Fibroblast of upper back skin (primary cell): ENCODE measurements around the gene DNAH9.
A peak's percentile ranks its signal among the peaks of the same experiment; 100 is the strongest.

Experiments used
- DNase-seq: peaks from one replicate; pipeline ENCODE4 v3.0.0-alpha.2; 2013

DNAH9 gene

GRCh38 chr17:11780621-11781020 lies 182.4 kb downstream of the DNAH9 start:
- DNase-seq, result no peak

DNA sequence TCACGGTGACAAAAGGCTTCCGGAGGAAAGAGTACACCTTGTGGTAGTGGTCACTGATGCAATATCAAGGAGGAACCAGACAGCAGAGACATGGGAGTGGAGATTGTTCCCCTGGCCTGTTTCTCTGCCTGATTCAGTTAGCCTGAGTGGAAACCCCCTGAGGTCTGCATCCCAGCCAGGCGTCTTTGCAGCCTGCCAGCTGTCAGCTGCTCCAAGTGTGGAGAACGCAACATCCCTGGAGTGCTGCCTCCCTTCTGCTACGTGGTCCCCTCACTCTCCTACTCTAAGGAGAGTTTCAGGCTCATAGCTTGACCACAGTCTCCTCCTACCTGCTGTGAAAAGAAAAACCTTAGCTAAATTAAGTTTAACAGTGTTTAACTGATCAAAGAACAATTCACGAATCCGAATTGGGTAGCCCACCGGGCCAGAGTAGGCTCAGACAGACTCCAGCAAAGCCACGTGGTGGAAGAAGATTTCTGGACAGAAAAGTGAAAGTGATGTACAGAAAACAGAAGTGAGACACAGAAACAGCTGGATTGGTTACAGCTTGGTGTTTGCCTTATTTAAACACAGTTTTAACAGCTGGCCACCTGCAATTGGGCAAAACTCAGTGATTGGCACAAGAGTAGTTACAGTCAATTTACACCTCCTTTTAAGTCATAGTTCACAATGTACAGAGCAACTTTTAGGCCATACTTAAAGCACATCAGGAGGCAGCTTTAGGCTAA lies 188.6 kb downstream of the DNAH9 start:
- no peak for DNase-seq

DNA sequence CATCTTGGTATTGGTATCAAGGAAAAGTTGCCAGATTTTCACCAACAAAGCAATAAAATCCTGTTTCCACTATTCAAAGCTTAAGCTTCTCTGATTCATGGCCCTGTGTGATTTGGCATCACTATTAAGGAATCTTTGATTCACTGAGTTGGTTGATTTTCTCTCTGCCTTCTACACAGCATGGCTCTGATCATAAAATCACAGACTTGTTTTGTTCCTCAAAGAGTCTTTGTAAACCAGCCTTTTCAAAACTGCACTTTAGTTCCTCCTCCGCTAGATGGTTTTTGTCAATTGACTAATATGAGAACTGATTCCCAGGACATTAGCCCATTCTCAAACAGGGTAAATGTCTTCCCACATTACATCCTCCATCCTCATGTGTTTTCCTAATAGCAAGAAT lies 197.6 kb downstream of the DNAH9 start:
- no peak for DNase-seq

GRCh38 chr17:11797803-11798202 lies 199.5 kb downstream of the DNAH9 start:
- no peak for DNase-seq

- no peak for DNase-seq
These were observed 205.1 kb downstream of the DNAH9 start for GRCh38 chr17:11803231-11803969.

DNA sequence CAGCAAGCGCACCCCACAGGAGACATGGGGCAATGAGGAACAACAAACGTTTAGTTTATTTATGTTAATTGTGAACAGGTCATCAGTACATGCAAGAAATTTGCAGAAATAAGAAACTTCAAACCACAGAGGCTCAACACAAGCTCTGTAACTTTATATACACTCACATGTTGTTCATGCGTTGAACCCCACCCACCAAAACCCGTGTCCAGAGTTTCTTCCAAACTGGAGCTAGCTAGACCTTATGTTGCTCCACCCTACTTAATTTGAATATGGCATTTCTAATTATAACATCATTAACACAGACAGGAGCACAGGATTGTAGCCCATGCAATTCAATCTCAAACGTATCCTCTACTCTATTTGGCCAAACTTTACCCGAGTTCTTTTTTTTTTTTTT lies 206.9 kb downstream of the DNAH9 start:
- DNase-seq, result no peak

DNA sequence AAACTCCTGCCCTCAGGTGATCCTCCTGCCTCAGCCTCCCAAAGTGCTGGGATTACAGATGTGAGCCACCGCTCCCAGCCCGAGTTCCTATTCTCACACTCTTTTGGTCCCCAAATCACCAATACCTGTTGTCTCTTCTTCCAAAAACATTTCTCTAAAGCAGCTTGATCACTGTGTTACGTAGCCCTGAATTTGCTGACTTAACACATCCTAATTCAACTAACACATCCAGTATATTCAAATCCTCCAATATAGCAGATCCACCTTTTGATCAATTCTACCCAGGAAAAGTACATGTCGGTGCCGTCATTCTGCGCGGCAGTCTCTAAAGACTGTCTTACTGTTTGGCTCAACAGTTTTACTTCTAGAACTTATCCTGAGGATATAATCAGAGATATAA lies 207.7 kb downstream of the DNAH9 start:
- no peak for DNase-seq

DNA sequence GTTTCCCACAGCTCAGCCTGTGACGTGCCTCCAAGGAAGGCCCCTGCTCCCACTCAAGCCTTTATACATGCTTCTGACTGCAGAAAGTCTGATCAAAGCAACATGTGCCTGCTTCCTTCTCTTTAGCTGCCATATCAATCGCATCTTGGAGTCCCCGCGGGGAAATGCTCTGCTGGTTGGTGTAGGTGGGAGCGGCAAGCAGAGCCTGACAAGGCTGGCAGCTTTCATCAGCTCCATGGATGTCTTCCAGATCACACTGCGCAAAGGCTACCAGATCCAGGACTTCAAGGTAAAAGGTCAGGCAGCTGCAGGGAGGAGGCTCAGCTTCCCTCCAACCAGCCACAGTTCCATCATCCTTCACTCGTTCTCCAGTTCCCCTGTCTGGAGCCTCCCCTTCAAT lies 209.3 kb downstream of the DNAH9 start:
- no peak for DNase-seq

DNA sequence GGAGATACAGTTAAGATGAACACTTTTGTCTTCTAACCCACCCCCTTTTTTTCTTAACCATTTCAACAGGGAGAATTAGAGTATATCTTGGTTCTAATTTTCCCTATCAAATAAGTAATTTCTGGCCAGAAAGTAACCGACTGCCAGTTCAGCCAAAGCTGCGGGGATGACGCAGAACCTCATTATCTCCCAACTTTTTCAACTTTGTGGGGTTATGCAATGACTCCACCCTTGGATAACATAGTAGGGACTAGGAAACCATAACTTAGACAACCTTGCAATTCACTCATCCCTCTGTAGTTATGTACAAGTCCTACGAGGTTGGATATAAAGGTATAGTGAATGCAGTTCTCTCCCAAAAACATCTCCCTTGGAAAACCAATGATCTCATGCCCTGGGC lies 215.0 kb downstream of the DNAH9 start:
- no peak for DNase-seq

GRCh38 chr17:11813871-11814270 lies 215.6 kb downstream of the DNAH9 start:
- DNase-seq, result peak; percentile 0

DNA sequence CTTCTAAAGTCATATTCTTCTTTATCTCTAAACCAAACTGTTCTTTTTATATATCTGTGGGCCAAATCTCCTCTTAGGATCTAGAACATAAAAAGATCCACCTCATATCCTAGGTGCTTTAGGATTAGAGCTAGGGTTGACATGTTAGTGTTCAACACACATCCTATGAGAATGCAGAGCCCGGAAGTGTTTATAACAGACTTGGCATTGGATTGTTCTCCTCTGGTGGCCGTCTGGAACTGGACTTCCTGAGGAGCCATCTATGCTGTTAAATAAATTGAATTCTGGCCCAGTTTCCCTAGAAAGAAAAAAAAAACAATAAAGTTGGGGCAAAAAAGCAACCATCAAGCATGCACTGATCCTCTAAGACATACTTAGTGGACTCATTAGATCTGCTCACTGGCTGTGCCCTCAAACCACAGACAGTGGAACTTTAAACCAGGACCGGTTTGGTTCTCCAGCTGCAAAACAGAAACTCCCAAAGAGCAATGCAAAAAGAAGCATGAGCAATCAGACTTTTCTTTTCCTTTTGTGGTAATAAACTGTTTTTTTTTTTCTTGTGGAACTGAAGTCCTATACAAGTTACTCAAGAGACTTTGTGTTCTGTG lies 216.5 kb downstream of the DNAH9 start:
- DNase-seq, result no peak

- no peak for DNase-seq
These were observed 218.1 kb downstream of the DNAH9 start for GRCh38 chr17:11816409-11816808.

DNA sequence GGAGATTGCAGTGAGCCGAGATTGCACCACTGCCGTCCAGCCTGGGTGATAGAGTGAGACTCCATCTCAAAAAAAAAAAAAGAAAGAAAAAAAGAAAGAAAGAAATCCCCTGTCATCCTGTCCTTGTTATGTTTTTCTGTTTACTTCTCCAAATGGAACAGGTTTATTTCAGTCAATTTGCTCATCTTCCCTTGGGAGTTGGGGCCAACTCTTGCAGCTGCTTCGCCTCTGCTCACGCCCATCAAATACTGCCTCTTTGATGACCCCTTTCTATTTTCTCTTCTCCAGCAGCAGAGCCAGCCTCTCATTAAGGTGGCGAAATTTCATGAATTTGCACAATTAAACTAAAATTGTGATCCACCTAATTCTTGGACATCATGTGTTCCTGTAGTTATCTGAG lies 225.6 kb downstream of the DNAH9 start:
- DNase-seq, result no peak

DNA sequence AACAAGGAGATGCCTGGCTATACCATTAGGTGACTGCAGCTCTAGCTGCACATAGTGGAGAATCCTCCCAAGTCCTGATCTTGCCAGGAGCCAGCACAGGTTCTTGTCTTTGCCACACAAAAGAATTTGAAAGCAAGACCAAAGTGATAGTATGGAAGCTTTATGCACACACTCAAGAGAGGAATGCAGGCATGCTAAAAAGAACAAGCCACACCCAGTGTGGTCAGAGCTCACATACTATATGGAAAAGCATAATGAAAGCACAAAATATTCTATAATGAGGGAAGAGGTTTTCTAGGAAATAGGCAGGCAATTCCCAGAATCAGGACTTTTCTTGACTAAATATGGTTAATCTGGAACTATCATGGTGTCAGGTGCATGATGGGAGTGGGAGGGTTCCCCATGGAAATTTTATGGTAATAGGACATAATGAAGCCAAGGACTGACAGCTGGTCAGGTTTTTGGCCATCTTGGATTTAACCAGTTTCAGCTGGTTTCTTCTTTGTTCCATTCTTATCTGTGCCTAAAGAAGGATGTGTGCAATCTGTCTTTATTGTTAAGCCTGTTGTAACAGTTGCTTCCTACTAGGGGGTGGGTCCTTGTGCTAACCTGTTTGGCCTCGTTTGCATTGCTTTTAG lies 227.4 kb downstream of the DNAH9 start:
- DNase-seq, result no peak

DNA sequence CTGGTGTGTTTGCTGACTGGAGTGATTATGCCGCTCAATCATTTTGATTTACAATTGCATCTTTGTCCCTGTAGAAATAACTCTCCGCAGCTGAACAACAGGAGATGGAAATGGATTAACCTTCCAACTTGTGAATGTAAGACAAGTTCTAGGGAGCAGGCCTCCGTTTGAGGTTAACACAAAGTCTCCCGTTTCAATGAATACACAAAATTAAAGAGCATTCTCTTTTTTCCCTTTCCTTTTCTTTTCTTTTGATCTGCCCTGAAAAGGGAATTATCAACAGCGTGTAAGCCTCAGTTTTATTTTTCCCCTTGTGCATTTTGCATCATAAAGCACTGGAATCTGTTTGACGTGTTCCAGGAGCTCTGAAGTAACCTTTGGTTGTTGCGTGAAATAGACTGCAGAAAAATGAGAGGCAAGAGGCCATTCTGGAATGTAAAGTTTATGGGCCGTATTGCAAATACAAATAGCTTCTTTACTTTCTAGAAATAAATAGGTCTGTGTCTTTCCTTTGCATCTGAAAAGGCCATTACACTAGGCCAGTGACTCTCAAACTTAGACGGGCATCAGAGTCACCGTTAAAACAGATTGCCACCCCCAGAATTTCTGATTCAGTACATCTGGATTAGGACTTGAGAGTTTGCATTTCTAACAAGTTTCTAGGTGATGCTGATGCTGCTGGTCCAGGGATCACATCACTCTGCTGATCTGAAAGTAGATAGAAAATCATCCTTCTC lies 234.3 kb downstream of the DNAH9 start:
- no peak for DNase-seq

DNA sequence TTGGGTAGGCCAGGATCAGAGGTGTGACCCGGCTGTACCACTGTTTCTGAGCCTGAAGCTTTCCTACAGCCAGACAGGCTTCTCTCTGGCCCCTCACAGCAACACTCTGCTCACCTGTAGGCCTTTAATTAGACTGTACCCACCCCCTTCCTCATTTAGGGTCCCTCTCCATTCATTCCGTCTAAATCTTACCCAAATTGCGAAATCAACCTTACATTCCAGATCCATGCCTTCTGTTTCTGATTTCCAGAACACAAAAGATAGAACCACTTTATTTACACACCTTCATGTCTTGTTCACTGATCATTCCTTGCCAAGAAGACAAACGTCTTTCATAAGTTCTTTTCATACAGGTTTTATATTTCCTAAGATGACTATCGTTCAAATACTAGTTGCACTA lies 238.2 kb downstream of the DNAH9 start:
- no peak for DNase-seq

DNA sequence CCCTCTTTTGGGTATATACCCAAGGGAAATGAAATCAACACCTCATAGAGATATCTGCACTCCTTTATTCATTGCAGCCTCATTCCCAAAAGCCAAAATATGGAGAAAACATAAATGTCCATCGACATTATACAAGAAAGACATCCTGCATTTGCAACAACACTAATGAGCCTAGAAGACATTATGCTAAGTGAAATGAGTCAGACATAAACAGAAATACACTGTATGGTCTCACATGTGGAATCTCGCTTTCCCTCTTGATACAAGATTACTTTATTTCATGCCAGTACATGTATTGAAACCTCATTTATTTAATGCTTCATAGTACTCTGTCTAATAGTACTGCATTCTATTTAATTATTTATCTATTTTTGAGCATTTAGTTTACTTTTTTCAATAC lies 241.8 kb downstream of the DNAH9 start:
- DNase-seq, result no peak

GRCh38 chr17:11840831-11841230 lies 242.6 kb downstream of the DNAH9 start:
- DNase-seq, result no peak

DNA sequence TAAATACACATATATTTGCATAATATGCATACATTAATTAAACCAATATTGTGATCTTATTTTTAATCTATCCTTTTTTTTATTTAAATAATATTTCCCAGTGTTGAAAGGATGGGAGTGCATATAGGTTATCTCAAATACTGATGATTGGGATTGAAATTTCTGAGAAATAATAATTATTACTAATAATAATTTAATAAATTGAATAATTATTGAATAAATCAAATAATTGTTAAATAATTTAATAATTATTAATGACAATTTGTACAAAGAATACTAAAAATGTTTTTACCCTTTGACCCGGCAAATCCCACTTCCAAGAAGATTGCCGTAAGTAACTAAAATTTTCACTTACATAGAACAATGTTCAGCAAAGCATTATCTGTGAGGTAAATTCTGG lies 250.1 kb downstream of the DNAH9 start:
- DNase-seq, result no peak

- DNase-seq, result no peak
These were observed 254.0 kb downstream of the DNAH9 start for GRCh38 chr17:11852231-11852630.

- DNase-seq, result no peak
These were observed 254.6 kb downstream of the DNAH9 start for GRCh38 chr17:11852912-11853311.

DNA sequence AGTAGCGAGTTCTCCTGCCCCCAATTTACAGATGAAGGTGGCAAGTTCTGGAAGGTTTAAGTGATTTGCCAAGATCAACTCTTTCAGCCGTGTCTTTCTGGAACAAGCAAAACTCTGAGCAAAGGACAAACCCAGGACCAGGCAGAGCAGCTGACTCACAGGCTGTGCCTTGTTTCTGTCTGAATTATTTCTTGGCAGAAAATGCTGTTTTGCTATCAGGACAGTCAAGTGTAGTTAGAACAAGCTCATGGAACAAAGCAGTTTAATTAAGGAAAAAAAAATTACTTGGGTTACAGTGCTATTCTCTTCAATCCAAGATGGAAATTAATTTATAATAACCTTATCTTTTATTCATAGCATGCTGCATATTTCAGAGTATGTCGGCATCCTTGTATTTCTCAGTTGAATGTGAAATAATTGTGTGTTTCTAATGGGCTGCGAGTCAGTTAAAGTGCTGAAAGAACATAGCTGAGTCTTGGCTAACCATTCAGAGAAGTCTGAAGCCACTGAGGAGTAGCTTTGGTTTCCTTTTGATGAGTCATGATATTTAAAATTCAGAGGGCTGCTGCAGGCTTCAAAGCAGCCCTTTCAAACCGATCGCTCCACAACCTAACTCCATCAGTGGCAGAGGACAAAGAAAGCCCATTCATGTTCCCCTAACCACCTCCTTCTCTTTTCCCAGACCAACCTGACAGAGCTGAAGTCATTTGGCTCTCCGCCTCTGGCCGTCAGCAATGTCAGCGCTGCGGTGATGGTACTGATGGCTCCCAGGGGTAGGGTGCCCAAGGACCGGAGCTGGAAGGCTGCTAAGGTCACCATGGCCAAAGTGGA lies 255.3 kb downstream of the DNAH9 start:
- no peak for DNase-seq
